Raji (cell line): ENCODE data around the gene DAB1.

Experiments used
- POLR2A ChIP-seq: IDR thresholded peaks from 2 replicates; pipeline ENCODE4 v1.6.1; 2011; ENCODE audit warnings: low read depth, low read length, control low read depth; ENCODE audit not compliant: insufficient read depth

Gene DAB1

DNA sequence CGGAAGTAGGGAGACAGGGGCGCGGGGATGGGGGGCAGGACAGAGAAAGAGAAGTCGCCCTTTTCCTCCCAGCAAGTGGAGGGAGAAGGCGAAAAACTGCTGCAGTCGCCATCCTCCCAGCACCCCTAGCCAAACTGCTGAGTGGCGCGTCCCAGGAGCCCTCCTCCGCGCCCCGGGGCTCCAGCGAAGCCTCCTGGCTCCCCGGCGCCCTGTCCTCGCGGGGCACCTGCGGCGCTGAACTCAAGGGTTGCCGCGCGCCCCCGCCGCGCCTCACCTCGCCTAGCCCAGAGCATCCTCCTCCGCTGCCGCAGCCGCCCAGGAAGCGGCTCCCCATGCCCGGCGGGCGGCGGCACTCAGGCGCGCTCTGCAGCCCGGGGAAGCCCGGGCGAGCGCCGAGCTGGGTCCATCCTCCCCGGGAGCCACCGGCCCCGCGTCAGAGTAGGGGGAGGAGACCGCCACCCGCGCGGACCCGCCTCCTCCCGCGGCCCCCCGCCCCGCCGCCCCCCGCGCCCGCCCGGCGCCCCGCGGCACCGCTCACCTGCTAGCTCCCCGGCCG lies at the start of gene DAB1:
DAB1 (minus strand) TSS at position 405 of the 556 bp plus-strand sequence. CDS start 133,030 bp downstream, outside the sequence.
- TF ChIP-seq POLR2A = no peak

DNA sequence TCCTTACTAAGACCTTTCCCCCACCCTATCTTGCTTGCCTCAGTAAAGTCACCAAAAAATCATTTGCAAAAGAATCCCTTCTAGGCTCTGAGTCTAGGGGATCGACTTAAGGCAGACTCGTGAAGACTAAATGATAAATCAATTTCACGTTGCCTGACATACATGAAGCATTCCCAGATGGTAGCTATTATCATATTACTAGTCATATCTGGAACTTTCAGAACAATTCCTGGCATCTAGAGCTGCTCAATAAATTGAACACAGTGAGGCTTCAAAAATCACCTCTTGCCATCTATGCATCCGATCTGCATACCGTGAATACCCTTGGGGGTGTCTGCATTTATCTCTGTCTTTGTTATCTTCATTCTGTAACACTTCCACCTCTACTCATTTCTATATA lies 49.6 kb upstream of the DAB1 start:
- no peak for TF ChIP-seq POLR2A

DNA sequence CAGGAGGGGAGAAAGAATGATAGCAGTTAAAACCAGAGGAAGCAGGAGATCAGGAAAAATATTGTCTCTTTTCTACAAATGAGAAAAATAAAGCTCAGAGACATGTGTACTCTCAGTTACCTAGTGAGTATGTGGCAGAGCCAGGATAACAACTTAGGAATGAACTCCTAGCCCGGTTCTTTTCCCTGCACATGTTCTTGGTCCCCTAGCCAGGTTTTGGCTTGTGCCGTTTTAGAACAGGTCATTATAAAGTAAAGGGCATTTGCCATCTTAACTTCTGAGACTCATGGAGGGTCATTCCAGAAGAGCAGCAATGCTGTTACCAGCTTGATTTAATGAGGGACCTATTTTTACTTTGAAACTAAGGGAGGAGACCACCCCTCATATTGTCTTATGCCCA lies 48.1 kb upstream of the DAB1 start:
- TF ChIP-seq POLR2A = no peak

DNA sequence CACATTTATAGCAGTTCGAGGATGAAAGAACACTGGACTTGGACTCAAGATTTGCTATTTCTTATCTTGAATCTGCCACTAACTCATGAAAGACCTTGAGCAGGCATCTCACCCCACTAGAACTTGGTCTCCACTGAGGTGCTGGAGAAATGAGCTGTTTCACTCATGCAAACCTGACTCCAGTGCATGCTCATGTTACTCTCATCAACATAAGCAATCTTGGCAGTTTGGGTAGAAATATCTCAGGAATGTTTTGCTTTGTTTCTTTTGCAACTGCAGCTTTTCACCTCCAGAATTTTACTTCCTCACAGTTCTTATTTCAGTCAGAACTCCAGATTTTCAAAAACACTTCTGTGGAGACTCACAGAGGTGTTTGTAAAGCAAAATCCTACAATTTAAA lies 46.2 kb upstream of the DAB1 start:
- no peak for TF ChIP-seq POLR2A

DNA sequence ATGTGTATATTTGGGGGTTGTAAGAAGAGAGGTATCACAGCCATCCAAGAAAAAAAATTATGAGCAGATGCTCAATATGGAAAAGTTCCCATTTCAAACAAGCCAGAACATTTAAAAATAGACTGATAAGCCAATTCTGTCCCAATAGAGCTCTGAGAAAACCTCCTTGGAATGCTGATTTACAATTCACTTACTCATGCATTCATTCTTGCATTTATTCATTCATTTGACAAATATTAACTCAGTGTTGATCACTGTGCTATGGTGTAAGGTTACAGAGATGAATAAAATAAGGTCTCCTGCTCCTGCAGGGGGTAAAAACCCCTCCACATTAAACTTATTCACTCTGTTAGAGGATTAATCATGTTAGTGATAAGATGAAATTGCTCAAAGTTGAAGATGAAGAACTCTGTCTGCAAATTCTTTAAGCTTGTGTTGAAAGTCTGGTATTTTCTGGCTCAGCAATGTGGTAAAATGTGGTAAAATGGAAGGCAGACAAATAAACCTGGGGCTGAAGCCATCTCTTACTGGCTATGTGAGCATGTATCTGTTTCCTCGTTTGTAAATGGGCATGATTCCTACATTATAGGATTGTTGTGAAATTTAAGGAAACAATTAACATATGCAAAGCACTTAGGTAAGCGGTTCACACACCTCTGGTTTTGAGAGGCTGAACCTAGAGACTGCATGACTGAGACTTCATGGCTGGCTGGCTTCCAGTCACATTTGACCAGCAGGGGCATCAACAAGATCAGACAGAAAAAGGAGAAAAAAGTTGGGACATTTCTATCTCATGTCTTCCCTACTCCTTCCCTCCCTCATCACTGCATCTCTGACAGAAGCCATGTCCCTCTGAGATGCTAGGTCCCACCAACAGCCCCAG lies 45.0 kb upstream of the DAB1 start:
- no peak for TF ChIP-seq POLR2A

DNA sequence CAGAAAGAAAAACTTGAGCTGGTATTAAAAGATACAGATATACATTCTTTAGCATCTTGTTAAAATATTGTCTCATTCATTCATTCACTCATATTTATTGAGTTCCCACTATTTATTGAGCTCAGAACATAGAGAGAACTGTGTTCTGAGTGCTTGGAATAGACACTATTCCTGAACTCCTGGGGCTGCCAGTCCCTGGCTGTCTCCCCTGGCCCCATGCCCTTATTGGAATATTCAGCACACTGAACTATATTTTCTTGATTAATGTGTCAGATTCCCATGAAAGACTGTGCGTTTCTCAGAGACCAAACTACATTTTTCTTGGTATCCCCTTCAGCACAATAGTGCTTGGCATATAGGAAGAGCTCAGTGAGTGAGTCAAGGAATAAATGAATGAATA lies 44.0 kb upstream of the DAB1 start:
- TF ChIP-seq POLR2A = no peak

DNA sequence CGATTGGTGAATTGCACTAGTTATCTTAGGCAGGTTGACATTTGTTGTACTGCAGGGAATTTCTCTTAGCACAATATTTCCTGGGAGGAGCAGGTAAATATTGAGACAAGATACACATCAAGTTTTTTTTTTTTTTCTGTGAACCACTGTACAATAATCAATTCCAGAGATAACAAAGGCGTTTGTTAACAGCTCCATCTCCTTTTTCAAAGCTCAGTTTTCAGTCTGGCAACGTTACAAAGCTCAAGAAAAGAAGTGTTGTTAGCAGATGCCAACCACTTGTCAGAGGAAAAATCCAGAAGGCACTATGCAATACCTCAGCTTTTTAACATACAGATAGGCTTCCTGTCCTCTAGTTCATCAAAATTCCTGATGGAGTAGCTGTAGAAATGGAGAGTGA lies 40.9 kb upstream of the DAB1 start:
- no peak for TF ChIP-seq POLR2A

DNA sequence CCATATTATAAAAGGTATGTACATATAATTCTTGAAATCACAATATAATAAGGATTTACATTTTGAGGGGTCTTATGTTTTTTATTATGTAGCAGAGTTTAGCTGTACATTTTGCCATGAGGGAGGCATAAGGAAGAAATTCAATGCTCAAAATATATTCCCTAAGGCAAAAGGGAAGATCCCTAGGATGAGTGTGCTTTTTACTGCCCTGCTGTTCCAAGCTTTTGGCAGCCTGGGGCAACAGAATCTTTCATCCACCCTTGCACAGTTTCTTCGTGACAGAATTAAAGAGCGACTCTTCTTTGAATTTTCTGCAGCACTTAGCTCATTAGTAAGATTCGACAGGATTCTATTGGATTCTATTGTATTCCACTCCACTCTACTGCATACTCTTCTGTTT lies 39.5 kb upstream of the DAB1 start:
- no peak for TF ChIP-seq POLR2A

DNA sequence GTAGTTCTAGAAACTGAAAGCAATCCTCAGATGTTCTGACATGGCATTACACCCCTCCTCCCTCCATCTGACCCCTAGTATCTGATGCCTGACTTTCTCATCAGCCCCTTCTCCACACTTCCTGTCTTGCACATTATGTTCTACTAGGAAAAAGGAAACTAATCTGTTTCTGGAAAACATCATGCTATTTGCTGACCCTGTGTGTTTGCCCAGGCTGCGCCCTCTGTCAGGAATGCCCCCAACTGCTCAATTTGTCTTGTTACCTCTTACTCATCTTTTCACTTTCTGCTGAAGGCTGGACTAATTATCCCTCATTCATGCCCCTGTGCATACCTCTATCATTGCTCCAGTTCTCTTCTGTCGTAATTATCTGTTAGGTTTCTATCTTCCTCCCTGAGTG lies 37.5 kb upstream of the DAB1 start:
- TF ChIP-seq POLR2A = no peak

DNA sequence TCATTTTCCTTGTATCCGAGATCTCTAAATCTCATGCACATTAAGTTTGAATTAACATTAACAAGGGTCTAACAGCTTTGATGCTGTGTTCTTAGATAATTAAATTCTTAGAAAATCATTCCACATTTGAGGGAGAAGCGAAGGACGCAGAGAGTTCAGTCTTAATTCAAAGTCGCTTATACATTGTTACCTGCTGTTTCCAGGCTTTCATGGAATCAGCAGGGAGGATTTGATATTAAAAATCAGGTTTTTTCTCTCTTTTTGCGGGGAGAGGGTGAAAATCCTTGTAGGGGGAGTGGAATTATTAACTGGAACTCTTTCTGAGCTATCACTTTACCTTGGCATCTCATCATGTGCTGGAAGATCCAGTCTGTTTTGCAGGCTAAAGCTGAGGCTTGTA lies 27.7 kb upstream of the DAB1 start:
- no peak for TF ChIP-seq POLR2A

DNA sequence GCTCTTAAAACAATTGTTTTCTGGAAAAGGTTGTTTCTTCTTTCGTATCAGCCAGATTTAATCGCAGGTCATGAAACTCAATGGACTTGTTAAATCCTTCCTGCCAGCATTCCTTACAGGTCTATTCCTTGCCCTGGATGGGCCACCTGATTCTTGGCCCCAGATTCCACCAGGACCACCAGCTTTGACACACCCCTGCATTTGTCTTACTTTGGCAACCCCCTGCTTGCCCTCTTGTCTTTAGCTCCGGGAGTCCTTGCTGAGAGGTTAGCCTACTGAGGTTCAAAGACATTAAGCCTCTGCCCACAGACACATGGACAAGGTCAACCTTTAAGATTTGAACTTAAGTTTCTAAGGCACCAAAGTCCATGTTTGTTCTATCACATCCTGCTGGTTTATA lies 27.1 kb upstream of the DAB1 start:
- TF ChIP-seq POLR2A = no peak

DNA sequence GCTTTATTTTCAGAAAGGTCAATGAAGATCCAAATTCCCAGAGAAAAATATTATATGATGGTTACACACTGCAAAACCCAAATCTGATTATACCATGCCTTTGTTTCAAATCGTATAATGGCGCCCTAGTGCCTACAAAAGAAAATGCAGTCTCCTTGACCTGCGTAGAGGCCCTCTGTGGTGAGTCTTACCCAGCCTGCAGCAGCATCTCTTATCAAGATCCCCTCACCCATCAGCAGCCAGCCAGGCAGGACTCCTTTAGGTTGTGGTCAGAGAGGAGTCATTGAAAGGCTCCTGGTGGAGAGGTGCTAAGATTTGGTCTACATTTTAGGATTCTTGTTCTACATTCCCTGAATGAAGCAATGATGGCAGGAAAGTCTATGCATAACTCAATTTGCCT lies 23.7 kb upstream of the DAB1 start:
- no peak for TF ChIP-seq POLR2A

DNA sequence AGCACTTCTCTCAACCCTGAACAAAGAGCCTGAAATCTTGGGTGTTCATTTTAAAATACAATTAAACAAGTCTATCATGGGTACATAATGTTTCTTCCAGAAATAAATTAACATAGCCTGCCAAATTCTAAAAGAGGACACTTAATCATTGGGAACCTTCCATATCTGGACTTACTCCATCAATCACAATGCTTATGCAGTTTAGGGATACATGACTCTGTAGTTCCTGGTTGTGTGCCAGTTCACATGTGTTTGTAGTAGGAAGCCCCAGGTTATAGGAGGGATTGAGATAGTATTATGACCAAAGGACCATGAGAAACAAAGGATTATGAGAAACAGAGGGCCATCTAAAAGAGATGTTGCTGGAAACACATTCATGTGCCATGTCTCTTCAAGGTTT lies 19.1 kb upstream of the DAB1 start:
- TF ChIP-seq POLR2A = no peak

DNA sequence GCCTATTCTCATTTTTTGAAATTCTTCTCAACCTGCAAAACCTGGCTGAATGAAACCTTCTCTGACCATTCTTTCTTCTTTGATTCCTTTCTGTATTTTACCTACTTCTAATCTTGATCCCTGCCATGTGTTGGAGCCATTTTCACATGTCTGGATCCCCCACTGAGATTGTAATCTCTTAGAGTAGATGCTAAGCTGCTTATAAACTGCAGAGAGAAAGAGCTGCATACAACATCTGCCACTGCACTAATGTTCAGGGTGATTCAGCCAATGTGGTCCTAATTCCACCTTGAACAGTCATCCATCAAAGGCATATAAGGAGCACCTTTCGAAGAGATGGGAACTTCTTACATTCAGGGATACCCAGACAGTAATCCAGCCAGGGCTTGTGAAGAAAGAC lies 16.2 kb upstream of the DAB1 start:
- TF ChIP-seq POLR2A = no peak

DNA sequence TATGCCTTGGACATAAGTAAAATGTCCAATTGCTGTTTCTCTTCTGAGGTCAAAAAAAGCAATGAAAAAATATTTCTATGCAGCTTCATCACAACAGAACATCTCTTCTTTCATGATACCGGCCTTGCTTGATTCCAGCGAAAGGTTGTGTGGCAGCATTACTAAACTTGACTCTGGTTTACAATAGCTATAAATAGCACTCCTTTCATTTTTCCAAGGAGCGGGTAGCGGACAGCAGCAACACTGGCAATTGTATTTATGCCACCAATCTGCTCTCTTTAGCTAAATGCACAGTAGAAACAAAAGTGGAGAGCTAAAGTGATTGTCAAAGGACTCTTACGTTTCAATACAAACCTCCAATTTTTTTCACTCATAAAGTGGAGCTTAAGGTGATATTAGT lies 7.5 kb upstream of the DAB1 start:
- no peak for TF ChIP-seq POLR2A

DNA sequence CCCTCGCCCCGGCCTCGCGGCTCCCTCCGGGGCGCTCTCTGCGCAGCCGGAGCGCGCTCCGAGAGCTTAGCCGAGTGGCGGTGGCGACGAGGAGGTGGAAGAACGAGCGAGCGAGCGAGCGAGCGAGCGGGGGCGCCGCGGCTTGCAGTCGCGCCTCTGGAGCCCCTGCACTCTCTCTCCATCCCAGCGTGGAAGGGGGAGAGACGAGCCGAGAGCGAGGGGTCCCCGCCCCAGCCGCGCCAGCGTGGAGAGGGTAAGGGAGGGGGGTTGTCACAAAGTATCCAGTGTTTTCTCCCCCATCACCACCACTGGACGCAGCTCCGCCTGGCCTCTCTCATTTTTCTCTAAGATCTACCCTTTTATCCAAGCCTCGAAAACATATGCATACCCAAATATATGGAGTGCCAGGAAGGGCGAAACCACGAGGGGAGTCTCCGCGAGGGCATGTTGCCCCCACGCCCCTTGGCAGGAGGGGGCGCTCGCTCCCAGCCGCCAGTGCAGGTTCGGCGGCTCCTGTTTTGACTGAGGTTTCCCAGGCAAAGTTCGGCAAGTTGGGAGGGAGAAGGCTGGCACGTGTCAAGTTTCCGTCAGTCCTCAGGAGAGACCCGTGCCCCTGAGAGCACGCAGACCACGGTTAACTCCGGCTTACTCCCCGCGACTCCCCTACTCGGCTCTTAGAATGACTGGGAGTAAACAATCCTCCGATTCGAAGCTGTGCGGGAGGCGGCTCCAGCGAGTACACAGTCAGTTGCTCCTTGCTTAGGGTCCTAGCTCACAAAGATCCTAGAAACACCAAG lies 569 bp upstream of the DAB1 start:
- no peak for TF ChIP-seq POLR2A
